DND-41 (cell line): ENCODE measurements around the gene IL37.
"Not testable (repeated sequence)": the region's sequence is repeated elsewhere in the genome, so short reads cannot be mapped to it uniquely, and the experiment has no call there.

ENCODE experiments used
- ATAC-seq: fragments of 200-7000 bp; cut with Tn5 transposase; 3 replicates; pipeline ENCODE4 v1.9.1; 2021; ENCODE audit warnings: low read depth; ENCODE audit not compliant: insufficient read depth
- DNase-seq: peaks from one replicate; pipeline ENCODE4 v3.0.0-alpha.2; 2020
- H2AFZ ChIP-seq: 2 replicates; pipeline ENCODE4 v1.6.0; 2012; ENCODE audit warnings: low read depth, low read length
- H3K27ac ChIP-seq: 2 replicates; pipeline ENCODE4 v1.5.1; 2012; ENCODE audit warnings: low read length, inconsistent platforms
- H3K27me3 ChIP-seq: fragments of 200-600 bp; sonication (generic); 2 replicates; pipeline ENCODE4 v1.6.0; 2012; ENCODE audit warnings: low read length, mild to moderate bottlenecking, inconsistent platforms; ENCODE audit not compliant: insufficient read depth, poor library complexity
- H3K36me3 ChIP-seq: 2 replicates; pipeline ENCODE4 v1.5.1; 2012; ENCODE audit warnings: low read length, inconsistent platforms; ENCODE audit not compliant: insufficient read depth
- H3K4me1 ChIP-seq: 2 replicates; pipeline ENCODE4 v1.5.1; 2012; ENCODE audit warnings: mild to moderate bottlenecking, low read length; ENCODE audit not compliant: insufficient read depth
- H3K4me2 ChIP-seq: 2 replicates; pipeline ENCODE4 v1.6.0; 2012; ENCODE audit warnings: mild to moderate bottlenecking, moderate library complexity, low read length, inconsistent platforms; ENCODE audit not compliant: insufficient read depth
- H3K4me3 ChIP-seq, 2 experiments: fragments of 200-600 bp in 1 of 2; shearing (Covaris generic) in 1 of 2; 2 replicates each; pipeline ENCODE4 v1.5.1; 2012 to 2016; ENCODE audit warnings: inconsistent platforms in 2 of 2, low read length in 2 of 2, mild to moderate bottlenecking in 2 of 2, low read depth in 1 of 2, moderate library complexity in 1 of 2
- H3K79me2 ChIP-seq: 2 replicates; pipeline ENCODE4 v1.6.0; 2012; ENCODE audit warnings: low read length, inconsistent platforms; ENCODE audit not compliant: insufficient read depth
- H3K9ac ChIP-seq: 2 replicates; pipeline ENCODE4 v1.6.0; 2012; ENCODE audit warnings: low read depth, mild to moderate bottlenecking, inconsistent platforms, low read length, moderate library complexity
- H3K9me3 ChIP-seq: 2 replicates; pipeline ENCODE4 v1.5.1; 2012; ENCODE audit warnings: low read length, moderate library complexity, mild to moderate bottlenecking, inconsistent platforms; ENCODE audit not compliant: insufficient read depth, severe bottlenecking
- H4K20me1 ChIP-seq: 2 replicates; pipeline ENCODE4 v1.6.0; 2012; ENCODE audit warnings: low read length; ENCODE audit not compliant: insufficient read depth
- CTCF ChIP-seq: IDR thresholded peaks from 2 replicates; pipeline ENCODE4 v1.5.1; 2012; ENCODE audit warnings: borderline replicate concordance, low read length, moderate library complexity, mild to moderate bottlenecking; ENCODE audit not compliant: poor library complexity, severe bottlenecking; ENCODE audit errors: extremely low read depth
- EZH2 ChIP-seq: IDR thresholded peaks from 3 replicates; pipeline ENCODE4 v1.6.1; 2012; ENCODE audit warnings: borderline replicate concordance, low read depth, mild to moderate bottlenecking, moderate library complexity, low read length, inconsistent platforms; ENCODE audit not compliant: severe bottlenecking

Gene IL37

GRCh38 chr2:112893752-112894151 is 17.2 kb upstream of the IL37 start:
- Histone ChIP-seq H3K27ac (no peak overlapping the region), H3K79me2 (no peaks in the 10 kb centered on the region), H3K9me3 (no peaks in the 10 kb centered on the region), H3K36me3 (no peaks in the 10 kb centered on the region), H3K27me3 (no peaks in the 10 kb centered on the region), H2AFZ (no peak overlapping the region), H3K4me1 (no peaks in the 10 kb centered on the region), H3K9ac (no peak overlapping the region), H4K20me1 (no peaks in the 10 kb centered on the region), H3K4me2 (no peak overlapping the region), H3K4me3 (no peak overlapping the region)
- TF ChIP-seq EZH2 (no peak), CTCF (no peak)
- DNase-seq, result no peak
- no peak for ATAC-seq

GRCh38 chr2:112896909-112897623 is 13.9 kb upstream of the IL37 start:
- no peaks in the 10 kb centered on the region for H3K36me3 ChIP-seq

GRCh38 chr2:112897624-112897978 is 13.4 kb upstream of the IL37 start:
- TF ChIP-seq EZH2, result no peak
- TF ChIP-seq CTCF, result no peak
- ATAC-seq (no peak), DNase-seq (no peak)
- Histone ChIP-seq H3K4me3 (no peak overlapping the region), H3K36me3 (no peaks in the 10 kb centered on the region), H3K27me3 (peaks cover 4% of the 10 kb centered on the region), H3K79me2 (no peaks in the 10 kb centered on the region), H2AFZ (no peak overlapping the region), H3K4me1 (no peaks in the 10 kb centered on the region), H3K9me3 (no peaks in the 10 kb centered on the region), H3K4me2 (no peak overlapping the region), H3K27ac (no peak overlapping the region), H3K9ac (no peak overlapping the region), H4K20me1 (no peaks in the 10 kb centered on the region)

More at GRCh38 chr2:112896909-112897623, 13.9 kb upstream of the IL37 start:
- no peak for DNase-seq
- Histone ChIP-seq H3K4me2 (no peak overlapping the region), H3K9ac (no peak overlapping the region), H2AFZ (no peak overlapping the region), H3K9me3 (no peaks in the 10 kb centered on the region), H3K4me3 (no peak overlapping the region), H3K27me3 (peaks cover 1% of the 10 kb centered on the region), H3K4me1 (no peaks in the 10 kb centered on the region), H3K27ac (no peak overlapping the region), H3K79me2 (no peaks in the 10 kb centered on the region), H4K20me1 (no peaks in the 10 kb centered on the region)
- no peak for ATAC-seq
- TF ChIP-seq CTCF, result no peak
- TF ChIP-seq EZH2, result no peak

- not testable (repeated sequence) for H3K4me3 ChIP-seq, H3K4me2 ChIP-seq, H2AFZ ChIP-seq, DNase-seq, H3K27ac ChIP-seq, H4K20me1 ChIP-seq, H3K4me1 ChIP-seq, H3K27me3 ChIP-seq, ATAC-seq, H3K9me3 ChIP-seq, H3K36me3 ChIP-seq, H3K79me2 ChIP-seq, H3K9ac ChIP-seq
Measured at GRCh38 chr2:112901431-112902065, 9.4 kb upstream of the IL37 start.
